CD4-positive, alpha-beta memory T cell (primary cell): Measurements from ENCODE around the gene GRK4. TPM values are rescaled to one million over a fixed set of nuclear protein-coding genes. Genes with fewer than 3 reads are reported as not detected.

ENCODE experiments used
- CTCF ChIA-PET: fragments of 350-600 bp; sonication (Branson Sonifier 250); formaldehyde crosslinking; loops from one replicate; lab custom pipeline; 2021; ENCODE audit warnings: inconsistent platforms; ENCODE audit not compliant: partially characterized antibody; lab: Charles Lee
- POLR2A ChIA-PET: fragments of 350-600 bp; sonication (Branson Sonifier 250); formaldehyde crosslinking; loops from one replicate; lab custom pipeline; 2021; ENCODE audit not compliant: partially characterized antibody; lab: Charles Lee
- DNase-seq, 5 donors: peaks; one replicate each; pipeline versions ENCODE4 v3.0.0 to v3.0.0-alpha.2; 2020 to 2022; ENCODE audit warnings: mixed read lengths in 1 of 5
- H3K27ac ChIP-seq: one replicate; pipeline ENCODE4 v1.7.0; 2013; ENCODE audit warnings: low read depth, low read length
- H3K27me3 ChIP-seq: 2 replicates; pipeline ENCODE4 v1.7.0; 2013; ENCODE audit warnings: mild to moderate bottlenecking, low read length, moderate library complexity; ENCODE audit not compliant: insufficient read depth
- H3K36me3 ChIP-seq: 2 replicates; pipeline ENCODE4 v1.7.0; 2013; ENCODE audit warnings: mild to moderate bottlenecking, low read length, moderate library complexity; ENCODE audit not compliant: insufficient read depth
- H3K4me1 ChIP-seq: 2 replicates; pipeline ENCODE4 v1.7.0; 2013; ENCODE audit warnings: mild to moderate bottlenecking, low read length, moderate library complexity; ENCODE audit not compliant: insufficient read depth
- H3K4me3 ChIP-seq, 2 donors: one replicate each; pipeline ENCODE4 v1.7.0; 2013; ENCODE audit warnings: low read length in 2 of 2, mild to moderate bottlenecking in 1 of 2
- H3K9me3 ChIP-seq, 2 donors: one replicate each; pipeline ENCODE4 v1.7.0; 2013; ENCODE audit warnings: low read length in 2 of 2, control low read depth in 1 of 2; ENCODE audit not compliant: control insufficient read depth in 1 of 2
- H3K27ac Mint-ChIP-seq, 7 donors: one replicate each; pipeline ENCODE4 v1.8.0; 2020 to 2021; ENCODE audit warnings: mixed read lengths in 7 of 7, mild to moderate bottlenecking in 6 of 7, inconsistent platforms in 3 of 7, moderate library complexity in 3 of 7
- H3K27me3 Mint-ChIP-seq, 2 donors: one replicate each; pipeline ENCODE4 v1.8.0; 2020 to 2021; ENCODE audit warnings: mixed read lengths in 2 of 2
- H3K36me3 Mint-ChIP-seq, 2 donors: one replicate each; pipeline ENCODE4 v1.8.0; 2020 to 2021; ENCODE audit warnings: mixed read lengths in 2 of 2, inconsistent platforms in 1 of 2, mild to moderate bottlenecking in 1 of 2
- H3K4me1 Mint-ChIP-seq, 4 donors: one replicate each; pipeline ENCODE4 v1.8.0; 2020 to 2021; ENCODE audit warnings: mixed read lengths in 4 of 4, mild to moderate bottlenecking in 1 of 4
- H3K4me3 Mint-ChIP-seq, 8 donors: one replicate each; pipeline ENCODE4 v1.8.0; 2020 to 2021; ENCODE audit warnings: mixed read lengths in 8 of 8, mild to moderate bottlenecking in 7 of 8, moderate library complexity in 6 of 8, inconsistent platforms in 3 of 8
- H3K9me3 Mint-ChIP-seq, 8 donors: one replicate each; pipeline ENCODE4 v1.8.0; 2020 to 2021; ENCODE audit warnings: mixed read lengths in 8 of 8, mild to moderate bottlenecking in 5 of 8, inconsistent platforms in 3 of 8, moderate library complexity in 1 of 8
- intact Hi-C: fragments of 100-400 bp; cut with micrococcal nuclease; formaldehyde crosslinking; loops from one replicate; pipeline ENCODE4 v1.15.1; 2023
- polyA plus RNA-seq, 2 donors: library from polyadenylated mRNA; unstranded; fragments of 300-500 nt; fragmentation: Illumina TruSeq; gene quantifications; one replicate each; pipeline ENCODE4 v1.2.3, GENCODE V29; 2021
- total RNA-seq, 2 experiments: library from RNA; stranded (reverse); gene quantifications; one replicate each; pipeline ENCODE4 v1.2.3, GENCODE V29; 2021

The GRK4 gene
- total and polyA plus RNA-seq, 4 experiments from 2014 or later, result 0.55 to 3.2 (median 2.3) TPM

DNA sequence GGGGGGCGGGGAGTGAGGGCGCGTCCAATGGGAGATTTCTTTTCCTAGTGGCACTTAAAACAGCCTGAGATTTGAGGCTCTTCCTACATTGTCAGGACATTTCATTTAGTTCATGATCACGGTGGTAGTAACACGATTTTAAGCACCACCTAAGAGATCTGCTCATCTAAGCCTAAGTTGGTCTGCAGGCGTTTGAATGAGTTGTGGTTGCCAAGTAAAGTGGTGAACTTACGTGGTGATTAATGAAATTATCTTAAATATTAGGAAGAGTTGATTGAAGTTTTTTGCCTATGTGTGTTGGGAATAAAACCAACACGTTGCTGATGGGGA is 112.2 kb downstream of the GRK4 start:
- Histone ChIP-seq H3K4me1 (peaks cover 31% of the 10 kb centered on the region), H3K36me3 (no peaks in the 10 kb centered on the region), H3K27me3 (no peaks in the 10 kb centered on the region), H3K27ac (peak overlapping the region; percentile 25), H3K9me3 (no peaks in the 10 kb centered on the region), H3K4me3 (no peak overlapping the region)
- Mint-ChIP-seq H3K36me3 (peaks cover 0 to 6% of the 10 kb centered on the region in 2 donors), H3K4me1 (peaks cover 23 to 38% (median 30%) of the 10 kb centered on the region in 4 donors), H3K27ac (peak overlapping the region in 6 of 7 donors; percentile 84 to 91 (median 87)), H3K4me3 (peak overlapping the region; percentile 83 to 96 (median 87)), H3K27me3 (no peaks in the 10 kb centered on the region), H3K9me3 (no peaks in the 10 kb centered on the region)
- no peak for DNase-seq
- intact Hi-C loops, result loop anchor here (10.0 kb wide), 2 partner anchors 541 to 1491 kb away; partner anchors contain the start of gene FAM193A
- ChIA-PET POLR2A (interaction anchor here (1.7 kb wide), 1 partner anchor 112 kb away, joined by 3 read pairs; the partner anchor contains the start of gene GRK4), CTCF (no interaction called here)

DNA sequence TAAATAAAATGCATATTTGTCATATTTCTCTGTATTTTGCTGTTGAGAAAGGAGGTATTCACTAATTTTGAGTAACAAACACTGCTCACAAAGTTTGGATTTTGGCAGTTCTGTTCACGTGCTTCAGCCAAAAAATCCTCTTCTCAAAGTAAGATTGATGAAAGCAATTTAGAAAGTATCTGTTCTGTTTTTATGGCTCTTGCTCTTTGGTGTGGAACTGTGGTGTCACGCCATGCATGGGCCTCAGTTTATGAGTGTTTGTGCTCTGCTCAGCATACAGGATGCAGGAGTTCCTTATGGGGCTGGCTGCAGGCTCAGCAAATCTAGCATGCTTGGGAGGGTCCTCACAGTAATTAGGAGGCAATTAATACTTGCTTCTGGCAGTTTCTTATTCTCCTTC is 114.4 kb downstream of the GRK4 start:
- Histone ChIP-seq H3K4me3 (no peak overlapping the region), H3K36me3 (no peaks in the 10 kb centered on the region), H3K27ac (no peak overlapping the region), H3K4me1 (peaks cover 42% of the 10 kb centered on the region), H3K27me3 (no peaks in the 10 kb centered on the region), H3K9me3 (no peaks in the 10 kb centered on the region)
- POLR2A ChIA-PET, result no interaction called here
- no peak for DNase-seq
- CTCF ChIA-PET, result interaction anchor here (0.9 kb wide), 1 partner anchor 100 kb away, joined by 3 read pairs; no protein-coding TSS in a partner anchor
- H3K36me3 Mint-ChIP-seq, result peaks cover 3 to 6% of the 10 kb centered on the region in 2 donors
- H3K4me1 Mint-ChIP-seq, result peaks cover 32 to 53% (median 45%) of the 10 kb centered on the region in 4 donors
- H3K27me3 Mint-ChIP-seq, result no peaks in the 10 kb centered on the region
- H3K27ac Mint-ChIP-seq, result peak overlapping the region in 2 of 7 donors; percentile 59 to 79
- H3K4me3 Mint-ChIP-seq, result peak overlapping the region in 3 of 8 donors; percentile 3 to 41 (median 39)
- H3K9me3 Mint-ChIP-seq, result no peaks in the 10 kb centered on the region
- intact Hi-C loops, result loop anchor here (10.0 kb wide), 2 partner anchors 543 to 1493 kb away; partner anchors contain the start of gene FAM193A

DNA sequence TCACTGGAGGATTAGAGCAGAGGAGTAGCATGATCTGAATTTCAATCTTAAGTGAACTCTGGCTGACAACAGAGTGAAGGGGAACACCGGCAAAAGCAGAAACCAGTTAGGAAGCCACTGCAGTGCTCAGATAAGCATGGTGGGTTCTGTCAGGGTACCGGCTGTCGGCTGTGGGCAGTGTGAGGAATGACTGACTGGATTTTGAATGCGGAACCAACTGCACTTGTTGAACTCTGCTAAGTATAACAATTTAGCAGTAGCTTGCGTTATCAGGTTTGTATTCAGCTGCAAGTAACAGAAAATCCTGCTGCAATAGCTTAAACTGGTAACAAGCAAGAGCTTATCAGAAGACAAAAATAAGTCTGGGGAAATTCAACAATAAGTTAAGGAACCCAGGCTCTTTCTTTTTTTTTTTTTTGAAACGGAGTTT is 116.3 kb downstream of the GRK4 start:
- no peak for DNase-seq
- no peaks in the 10 kb centered on the region for H3K27me3 Mint-ChIP-seq
- intact Hi-C loops, result loop anchor here (10.0 kb wide), 2 partner anchors 545 to 1495 kb away; partner anchors contain the start of gene FAM193A
- ChIA-PET CTCF (no interaction called here), POLR2A (interaction anchor here (0.6 to 0.8 kb wide), 2 partner anchors 132 to 281 kb away, joined by 3 read pairs; no protein-coding TSS in a partner anchor)
- Histone ChIP-seq H3K27me3 (no peaks in the 10 kb centered on the region), H3K4me3 (no peak overlapping the region), H3K36me3 (no peaks in the 10 kb centered on the region), H3K9me3 (no peaks in the 10 kb centered on the region), H3K27ac (no peak overlapping the region), H3K4me1 (peaks cover 36% of the 10 kb centered on the region)
- peaks cover 7% of the 10 kb centered on the region in 2 donors for H3K36me3 Mint-ChIP-seq
- peak overlapping the region in 1 of 7 donors; percentile 78 for H3K27ac Mint-ChIP-seq
- no peak overlapping the region for H3K4me3 Mint-ChIP-seq
- no peaks in the 10 kb centered on the region for H3K9me3 Mint-ChIP-seq
- H3K4me1 Mint-ChIP-seq, result peaks cover 38 to 62% (median 52%) of the 10 kb centered on the region in 4 donors

DNA sequence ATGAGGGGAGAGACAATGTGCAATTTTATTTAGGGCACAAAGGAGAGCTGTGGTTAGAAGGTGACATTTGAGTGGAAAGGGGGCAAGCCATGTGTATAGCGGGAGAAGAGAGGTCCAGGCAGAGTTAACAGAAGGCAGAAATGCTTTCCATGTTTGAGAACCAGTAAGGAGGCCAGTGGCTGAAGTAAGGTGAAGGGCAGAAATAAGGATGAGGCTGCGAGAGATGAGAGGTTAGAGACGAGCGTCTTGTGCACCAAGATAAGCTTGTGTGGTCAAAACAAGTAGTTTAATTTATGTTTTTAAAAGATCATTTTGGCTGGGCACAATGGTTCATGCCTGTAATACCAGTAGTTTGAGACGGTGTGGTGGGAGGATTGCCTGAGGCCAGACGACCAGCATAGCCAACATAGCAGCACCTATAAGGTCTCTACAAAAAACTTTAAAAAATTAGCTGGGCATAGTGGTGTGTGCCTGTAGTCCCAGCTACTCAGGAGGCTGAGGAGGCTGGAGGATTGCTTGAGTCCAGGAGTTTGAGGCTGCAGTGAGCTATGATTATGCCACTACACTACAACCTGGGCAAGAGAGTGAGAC is 119.6 kb downstream of the GRK4 start:
- H3K27ac Mint-ChIP-seq, result peak overlapping the region in 3 of 7 donors; percentile 24 to 53 (median 43)
- CTCF ChIA-PET, result no interaction called here

GRCh38 chr4:3083732-3084131 is 120.4 kb downstream of the GRK4 start:
- Histone ChIP-seq H3K4me1 (peaks cover 21% of the 10 kb centered on the region), H3K9me3 (no peaks in the 10 kb centered on the region), H3K27ac (no peak overlapping the region), H3K27me3 (no peaks in the 10 kb centered on the region), H3K36me3 (peaks cover 10% of the 10 kb centered on the region), H3K4me3 (no peak overlapping the region)
- Mint-ChIP-seq H3K27me3 (no peaks in the 10 kb centered on the region), H3K9me3 (no peaks in the 10 kb centered on the region), H3K27ac (peak overlapping the region in 2 of 7 donors; percentile 7 to 20), H3K4me1 (peaks cover 26 to 53% (median 40%) of the 10 kb centered on the region in 4 donors), H3K4me3 (no peak overlapping the region), H3K36me3 (peaks cover 14 to 21% of the 10 kb centered on the region in 2 donors)
- POLR2A ChIA-PET, result no interaction called here
- CTCF ChIA-PET, result no interaction called here
- intact Hi-C loops, result no loop called here
- DNase-seq, result no peak

More for the DNA sequence above, 119.6 kb downstream of the GRK4 start:
- Histone ChIP-seq H3K4me1 (peaks cover 23% of the 10 kb centered on the region), H3K27me3 (no peaks in the 10 kb centered on the region), H3K36me3 (peaks cover 10% of the 10 kb centered on the region), H3K9me3 (no peaks in the 10 kb centered on the region), H3K27ac (no peak overlapping the region), H3K4me3 (no peak overlapping the region)
- no peak for DNase-seq
- Mint-ChIP-seq H3K9me3 (no peaks in the 10 kb centered on the region), H3K4me3 (peak overlapping the region in 1 of 8 donors; percentile 55), H3K4me1 (peaks cover 28 to 53% (median 41%) of the 10 kb centered on the region in 4 donors), H3K36me3 (peaks cover 9 to 15% of the 10 kb centered on the region in 2 donors), H3K27me3 (no peaks in the 10 kb centered on the region)
- intact Hi-C loops, result no loop called here
- POLR2A ChIA-PET, result interaction anchor here (0.6 kb wide), 1 partner anchor 145 kb away, joined by 3 read pairs; no protein-coding TSS in a partner anchor

- CTCF ChIA-PET, result no interaction called here
- Histone ChIP-seq H3K4me1 (peaks cover 18% of the 10 kb centered on the region), H3K27me3 (no peaks in the 10 kb centered on the region), H3K36me3 (peaks cover 10% of the 10 kb centered on the region), H3K27ac (no peak overlapping the region), H3K9me3 (no peaks in the 10 kb centered on the region), H3K4me3 (no peak overlapping the region)
- H3K27ac Mint-ChIP-seq, result peak overlapping the region in 4 of 7 donors; percentile 17 to 74 (median 30)
- POLR2A ChIA-PET, result no interaction called here
- H3K4me1 Mint-ChIP-seq, result peaks cover 20 to 43% (median 30%) of the 10 kb centered on the region in 4 donors
- H3K36me3 Mint-ChIP-seq, result peaks cover 25 to 26% of the 10 kb centered on the region in 2 donors
- intact Hi-C loops, result no loop called here
- no peak for DNase-seq
- no peak overlapping the region for H3K4me3 Mint-ChIP-seq
- H3K27me3 Mint-ChIP-seq, result no peaks in the 10 kb centered on the region
- H3K9me3 Mint-ChIP-seq, result no peaks in the 10 kb centered on the region
Observed at GRCh38 chr4:3085948-3086670, 122.7 kb downstream of the GRK4 start.
